Activated CD8-positive, alpha-beta T cell treated with anti-CD3 and anti-CD28 coated beads for 36 hours (primary cell): ENCODE results near the gene ATG2A. TPM values are rescaled to one million over a fixed set of nuclear protein-coding genes. Genes with fewer than 3 reads are reported as not detected.

Experiments
- ATAC-seq: fragments of 200-7000 bp; cut with Tn5 transposase; one replicate; pipeline ENCODE4 v1.10.0; 2021; ENCODE audit warnings: mild to moderate bottlenecking, moderate library complexity
- CTCF ChIA-PET: fragments of 350-600 bp; sonication (Branson Sonifier 250); formaldehyde crosslinking; loops from one replicate; lab custom pipeline; 2021; ENCODE audit warnings: antibody characterized with exemption; lab: Charles Lee
- POLR2A ChIA-PET: fragments of 350-600 bp; sonication (Branson Sonifier 250); formaldehyde crosslinking; loops from one replicate; lab custom pipeline; 2021; ENCODE audit warnings: antibody characterized with exemption; lab: Charles Lee
- DNase-seq: peaks from one replicate; pipeline ENCODE4 v3.0.0-alpha.2; 2020
- H3K27ac Mint-ChIP-seq: one replicate; pipeline ENCODE4 v1.8.0; 2021; ENCODE audit warnings: mild to moderate bottlenecking, mixed read lengths
- H3K27me3 Mint-ChIP-seq: one replicate; pipeline ENCODE4 v1.8.0; 2021; ENCODE audit warnings: mixed read lengths
- H3K36me3 Mint-ChIP-seq: one replicate; pipeline ENCODE4 v1.8.0; 2021; ENCODE audit warnings: low read depth, mixed read lengths
- H3K4me1 Mint-ChIP-seq: one replicate; pipeline ENCODE4 v1.8.0; 2021; ENCODE audit warnings: low read depth, mixed read lengths
- H3K4me3 Mint-ChIP-seq: one replicate; pipeline ENCODE4 v1.8.0; 2021; ENCODE audit warnings: mild to moderate bottlenecking, moderate library complexity, mixed read lengths
- H3K9me3 Mint-ChIP-seq: one replicate; pipeline ENCODE4 v1.8.0; 2021; ENCODE audit warnings: mixed read lengths
- intact Hi-C: fragments of 100-400 bp; cut with micrococcal nuclease; formaldehyde crosslinking; loops from one replicate; pipeline ENCODE4 v1.10.0; 2022
- total RNA-seq, 2 experiments: library from RNA; stranded (reverse); gene quantifications; one replicate each; pipeline ENCODE4 v1.2.3, GENCODE V29; 2021
- TF ChIP-seq, protein P1 (sequence below): fragments of 200-600 bp; IDR thresholded peaks from one replicate; pipeline ENCODE4 v1.8.0; 2022; ENCODE audit warnings: antibody characterized with exemption, mild to moderate bottlenecking

The ATG2A gene
- total RNA-seq, 2 experiments from 2014 or later = 17.1 to 17.5 TPM

DNA sequence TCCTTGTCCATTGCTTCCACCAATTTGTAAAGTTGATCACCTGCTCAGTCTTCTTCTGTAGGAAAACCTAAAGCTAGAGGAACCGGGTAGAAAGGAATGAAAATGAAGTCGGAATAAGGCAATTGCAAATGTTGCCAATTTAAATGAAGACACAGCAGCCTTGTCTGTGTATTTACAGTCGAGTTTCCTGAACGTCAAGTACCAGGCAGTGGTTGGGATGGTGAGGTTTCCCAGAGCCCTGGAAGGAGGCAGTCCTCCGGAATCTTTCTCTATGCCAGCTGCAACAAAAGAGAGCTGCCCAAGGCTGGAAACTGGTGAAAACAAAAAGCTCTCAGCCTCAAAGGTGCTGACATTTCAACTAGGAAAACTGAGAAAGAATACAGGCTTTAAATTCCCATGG lies 37.2 kb upstream of the ATG2A start:
- intact Hi-C loops = no loop called here
- H3K36me3 Mint-ChIP-seq = no peaks in the 10 kb centered on the region
- peaks cover 7% of the 10 kb centered on the region for H3K27me3 Mint-ChIP-seq
- no peak for ATAC-seq
- ChIA-PET CTCF (interaction anchor here (1.0 to 1.5 kb wide), 5 partner anchors 11 to 110 kb away, joined by 3 to 4 read pairs (median 3); no protein-coding TSS in a partner anchor), POLR2A (no interaction called here)
- no peaks in the 10 kb centered on the region for H3K9me3 Mint-ChIP-seq
- H3K4me3 Mint-ChIP-seq = no peak overlapping the region
- no peak for DNase-seq
- TF ChIP-seq, protein P1, sequence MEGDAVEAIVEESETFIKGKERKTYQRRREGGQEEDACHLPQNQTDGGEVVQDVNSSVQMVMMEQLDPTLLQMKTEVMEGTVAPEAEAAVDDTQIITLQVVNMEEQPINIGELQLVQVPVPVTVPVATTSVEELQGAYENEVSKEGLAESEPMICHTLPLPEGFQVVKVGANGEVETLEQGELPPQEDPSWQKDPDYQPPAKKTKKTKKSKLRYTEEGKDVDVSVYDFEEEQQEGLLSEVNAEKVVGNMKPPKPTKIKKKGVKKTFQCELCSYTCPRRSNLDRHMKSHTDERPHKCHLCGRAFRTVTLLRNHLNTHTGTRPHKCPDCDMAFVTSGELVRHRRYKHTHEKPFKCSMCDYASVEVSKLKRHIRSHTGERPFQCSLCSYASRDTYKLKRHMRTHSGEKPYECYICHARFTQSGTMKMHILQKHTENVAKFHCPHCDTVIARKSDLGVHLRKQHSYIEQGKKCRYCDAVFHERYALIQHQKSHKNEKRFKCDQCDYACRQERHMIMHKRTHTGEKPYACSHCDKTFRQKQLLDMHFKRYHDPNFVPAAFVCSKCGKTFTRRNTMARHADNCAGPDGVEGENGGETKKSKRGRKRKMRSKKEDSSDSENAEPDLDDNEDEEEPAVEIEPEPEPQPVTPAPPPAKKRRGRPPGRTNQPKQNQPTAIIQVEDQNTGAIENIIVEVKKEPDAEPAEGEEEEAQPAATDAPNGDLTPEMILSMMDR = no peak
- H3K27ac Mint-ChIP-seq = no peak overlapping the region
- H3K4me1 Mint-ChIP-seq = no peaks in the 10 kb centered on the region

- CTCF ChIA-PET = no interaction called here
- H3K4me3 Mint-ChIP-seq = no peak overlapping the region
- no peaks in the 10 kb centered on the region for H3K4me1 Mint-ChIP-seq
- H3K27me3 Mint-ChIP-seq = peaks cover 7% of the 10 kb centered on the region
- intact Hi-C loops = no loop called here
- no peak for DNase-seq
- no peaks in the 10 kb centered on the region for H3K36me3 Mint-ChIP-seq
- H3K27ac Mint-ChIP-seq = no peak overlapping the region
- no peak for ATAC-seq
- TF ChIP-seq, protein P1 = no peak
- POLR2A ChIA-PET = interaction anchor here (0.6 kb wide), 1 partner anchor 59 kb away, joined by 4 read pairs; no protein-coding TSS in a partner anchor
- H3K9me3 Mint-ChIP-seq = no peaks in the 10 kb centered on the region
These were observed 34.5 kb upstream of the ATG2A start for GRCh38 chr11:64951529-64951928.

GRCh38 chr11:64947208-64947814 lies 30.3 kb upstream of the ATG2A start:
- CTCF ChIA-PET = interaction anchor here (1.2 kb wide), 1 partner anchor 66 kb away, joined by 3 read pairs; no protein-coding TSS in a partner anchor
- no peak for ATAC-seq
- no peak for DNase-seq
- Mint-ChIP-seq H3K27ac (no peak overlapping the region), H3K4me1 (no peaks in the 10 kb centered on the region), H3K4me3 (no peak overlapping the region), H3K9me3 (no peaks in the 10 kb centered on the region), H3K36me3 (no peaks in the 10 kb centered on the region), H3K27me3 (peaks cover 4% of the 10 kb centered on the region)
- intact Hi-C loops = no loop called here
- TF ChIP-seq, protein P1 = no peak
- POLR2A ChIA-PET = no interaction called here

GRCh38 chr11:64936539-64936938 lies 19.5 kb upstream of the ATG2A start:
- no peaks in the 10 kb centered on the region for H3K4me1 Mint-ChIP-seq
- peaks cover 4% of the 10 kb centered on the region for H3K27me3 Mint-ChIP-seq
- no peaks in the 10 kb centered on the region for H3K36me3 Mint-ChIP-seq
- intact Hi-C loops = no loop called here
- POLR2A ChIA-PET = no interaction called here
- no peak overlapping the region for H3K27ac Mint-ChIP-seq
- CTCF ChIA-PET = interaction anchor here (0.9 to 1.0 kb wide), 3 partner anchors 8 to 269 kb away, joined by 3 read pairs; no protein-coding TSS in a partner anchor
- no peaks in the 10 kb centered on the region for H3K9me3 Mint-ChIP-seq
- TF ChIP-seq, protein P1 = no peak
- DNase-seq (no peak), ATAC-seq (no peak)
- no peak overlapping the region for H3K4me3 Mint-ChIP-seq

DNA sequence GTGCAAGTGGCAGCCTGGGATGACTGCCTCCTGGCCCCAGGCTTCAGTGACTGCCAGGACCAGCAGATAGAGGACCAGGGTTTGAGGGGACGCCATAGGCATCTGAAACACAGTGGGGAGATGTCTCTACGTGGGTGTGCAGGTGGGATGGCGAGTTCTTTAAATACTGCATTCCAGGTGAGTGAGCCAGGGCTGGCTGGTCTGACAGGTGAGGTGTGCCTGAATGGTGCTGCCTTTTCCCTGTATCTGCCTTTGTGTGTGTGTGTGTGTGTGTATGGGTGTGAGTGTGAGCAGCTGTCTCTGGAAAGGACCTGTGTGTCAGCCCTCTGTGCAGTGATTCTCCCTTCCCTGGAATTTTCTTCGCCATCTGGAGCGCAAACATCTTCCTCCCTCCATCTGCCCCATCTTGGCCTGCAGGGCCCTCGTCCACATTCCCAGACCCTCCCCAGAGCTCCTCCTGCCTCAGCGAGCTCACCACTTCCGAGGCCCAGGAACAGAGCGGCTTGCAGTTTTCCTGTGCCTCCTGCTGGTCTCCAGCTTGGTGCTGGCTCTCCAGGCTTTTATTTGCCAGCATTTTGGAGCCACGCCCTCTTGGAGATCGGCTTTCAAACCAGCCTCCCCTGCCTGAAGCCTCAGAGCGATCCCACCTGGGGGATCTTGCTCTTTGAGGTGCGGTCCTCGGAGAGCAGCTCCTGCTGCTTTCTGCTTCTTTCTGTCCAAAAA lies 18.5 kb upstream of the ATG2A start, which contains the start of gene GPHA2:
TSS of gene GPHA2 (minus strand) at position 535 of the 723 bp plus-strand sequence. CDS start at position 102, 433 bp downstream.
- H3K9me3 Mint-ChIP-seq = no peaks in the 10 kb centered on the region
- CTCF ChIA-PET = interaction anchor here (1.0 kb wide), 1 partner anchor 19 kb away, joined by 3 read pairs; no protein-coding TSS in a partner anchor
- POLR2A ChIA-PET = no interaction called here

More for the DNA sequence above, 18.5 kb upstream of the ATG2A start, which contains the start of gene GPHA2:
- Mint-ChIP-seq H3K36me3 (no peaks in the 10 kb centered on the region), H3K27ac (no peak within 1 kb of the TSS), H3K4me1 (no peaks in the 10 kb centered on the region), H3K4me3 (no peak within 1 kb of the TSS), H3K27me3 (peaks cover 2% of the 10 kb centered on the region)
- ATAC-seq (no peak), DNase-seq (no peak)
- TF ChIP-seq, protein P1 = no peak
- intact Hi-C loops = no loop called here
